ENCODE results near the gene WWOX. TPM values are rescaled to one million over a fixed set of nuclear protein-coding genes. Genes with fewer than 3 reads are reported as not detected.

WWOX gene
- total RNA-seq, 2 experiments from 2014 or later = 20.2 to 21.4 TPM

GRCh38 chr16:79101491-79101890, 1002.0 kb downstream of the WWOX start:
- no peaks in the 10 kb centered on the region for H3K36me3 Mint-ChIP-seq (ENCODE audit: low read depth)
- H3K27ac Mint-ChIP-seq = no peak overlapping the region
- no peaks in the 10 kb centered on the region for H3K27me3 Mint-ChIP-seq (ENCODE audit: low read depth)
- no peak for DNase-seq
- no peaks in the 10 kb centered on the region for H3K9me3 Mint-ChIP-seq
- H3K4me3 Mint-ChIP-seq = no peak overlapping the region
- peaks cover 8% of the 10 kb centered on the region for H3K4me1 Mint-ChIP-seq (ENCODE audit: low read depth)
- CTCF ChIA-PET = interaction anchor here (0.7 to 1.5 kb wide), 2 partner anchors 8 to 28 kb away, joined by 3 read pairs; no protein-coding TSS in a partner anchor
- intact Hi-C loops (cut with micrococcal nuclease) = no loop called here

- H3K27ac Mint-ChIP-seq = no peak overlapping the region
- no peak for DNase-seq
- intact Hi-C loops (cut with micrococcal nuclease) = no loop called here
- peaks cover 7% of the 10 kb centered on the region for H3K4me1 Mint-ChIP-seq (ENCODE audit: low read depth)
- no peak overlapping the region for H3K4me3 Mint-ChIP-seq
- no peaks in the 10 kb centered on the region for H3K9me3 Mint-ChIP-seq
- CTCF ChIA-PET = no interaction called here
- no peaks in the 10 kb centered on the region for H3K36me3 Mint-ChIP-seq (ENCODE audit: low read depth)
- no peaks in the 10 kb centered on the region for H3K27me3 Mint-ChIP-seq (ENCODE audit: low read depth)
Observed at GRCh38 chr16:79104567-79104966, 1005.1 kb downstream of the WWOX start.

DNA sequence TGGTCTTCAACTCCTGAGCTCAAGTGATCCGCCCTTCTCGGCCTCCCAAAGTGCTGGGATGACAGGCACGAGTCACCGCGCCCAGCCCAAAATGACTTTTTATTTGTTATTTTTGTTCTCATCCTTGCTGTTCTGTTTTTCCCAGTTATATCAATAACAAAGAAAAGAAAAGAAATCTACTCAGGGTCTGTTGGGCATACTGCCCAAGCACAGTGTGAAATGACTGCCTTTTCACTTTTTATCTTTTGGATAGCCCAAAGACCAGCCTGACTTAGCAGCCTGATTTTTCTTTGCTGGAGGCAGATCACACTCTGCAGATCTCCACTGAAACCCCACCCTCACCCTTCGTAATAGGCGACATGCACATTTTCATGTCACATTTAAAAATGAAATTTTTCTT, 1007.8 kb downstream of the WWOX start:
- Mint-ChIP-seq H3K27me3 (ENCODE audit: low read depth) (no peaks in the 10 kb centered on the region), H3K9me3 (no peaks in the 10 kb centered on the region), H3K4me3 (no peak overlapping the region), H3K4me1 (ENCODE audit: low read depth) (peaks cover under 1% of the 10 kb centered on the region), H3K36me3 (ENCODE audit: low read depth) (no peaks in the 10 kb centered on the region), H3K27ac (no peak overlapping the region)
- DNase-seq = no peak
- CTCF ChIA-PET = no interaction called here
- intact Hi-C loops (cut with micrococcal nuclease) = no loop called here

DNA sequence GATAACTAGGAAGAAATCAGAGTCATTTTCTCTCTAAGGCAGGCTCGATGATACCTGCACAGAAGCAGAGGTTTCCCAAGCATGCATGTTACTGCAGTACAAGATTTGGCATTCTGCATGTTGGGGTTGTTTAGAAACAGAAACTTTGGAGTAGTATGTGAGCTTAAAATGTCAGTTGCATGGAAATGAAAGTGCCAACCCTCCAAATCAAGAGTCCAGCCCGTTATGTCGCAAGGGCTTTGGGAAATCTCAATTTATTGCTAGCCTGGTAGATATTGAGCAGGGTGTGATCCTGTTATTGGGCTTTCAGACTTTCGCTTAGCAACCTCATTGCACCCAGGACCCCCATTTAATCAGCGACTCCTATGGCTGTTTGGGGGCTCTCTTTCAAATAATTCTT, 1010.3 kb downstream of the WWOX start:
- intact Hi-C loops (cut with micrococcal nuclease) = no loop called here
- no peaks in the 10 kb centered on the region for H3K9me3 Mint-ChIP-seq

GRCh38 chr16:79110242-79110641, 1010.8 kb downstream of the WWOX start:
- intact Hi-C loops (cut with micrococcal nuclease) = no loop called here
- Mint-ChIP-seq H3K4me3 (no peak overlapping the region), H3K4me1 (ENCODE audit: low read depth) (no peaks in the 10 kb centered on the region), H3K27me3 (ENCODE audit: low read depth) (no peaks in the 10 kb centered on the region), H3K36me3 (ENCODE audit: low read depth) (no peaks in the 10 kb centered on the region), H3K9me3 (no peaks in the 10 kb centered on the region), H3K27ac (no peak overlapping the region)
- CTCF ChIA-PET = no interaction called here
- no peak for DNase-seq

More for the DNA sequence above, 1010.3 kb downstream of the WWOX start:
- H3K27ac Mint-ChIP-seq = no peak overlapping the region
- H3K4me1 Mint-ChIP-seq (ENCODE audit: low read depth) = no peaks in the 10 kb centered on the region
- no peak for DNase-seq
- H3K36me3 Mint-ChIP-seq (ENCODE audit: low read depth) = no peaks in the 10 kb centered on the region
- H3K4me3 Mint-ChIP-seq = no peak overlapping the region
- CTCF ChIA-PET = interaction anchor here (0.6 kb wide), 1 partner anchor 478 kb away, joined by 3 read pairs; no protein-coding TSS in a partner anchor
- H3K27me3 Mint-ChIP-seq (ENCODE audit: low read depth) = no peaks in the 10 kb centered on the region

DNA sequence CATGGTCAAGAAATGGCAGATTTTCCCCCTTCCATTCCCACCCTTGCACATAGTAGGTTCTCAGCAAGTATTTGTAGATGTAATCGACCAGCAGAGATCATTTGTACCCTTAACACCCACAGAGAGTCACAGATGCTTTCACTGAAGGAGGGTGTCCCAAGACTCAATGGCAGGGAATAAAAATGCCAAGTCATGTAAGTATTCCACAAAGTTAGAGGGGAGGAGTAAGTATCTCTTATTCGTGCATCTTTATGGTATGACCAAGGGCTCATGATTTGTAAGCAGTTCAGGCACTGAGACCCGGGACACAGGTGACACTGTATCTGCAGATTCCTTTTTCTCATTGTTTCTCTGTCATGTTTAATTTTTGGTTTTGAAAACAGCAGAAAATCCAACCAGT, 1011.5 kb downstream of the WWOX start:
- no peaks in the 10 kb centered on the region for H3K9me3 Mint-ChIP-seq
- H3K27me3 Mint-ChIP-seq (ENCODE audit: low read depth) = no peaks in the 10 kb centered on the region
- H3K4me3 Mint-ChIP-seq = no peak overlapping the region

DNA sequence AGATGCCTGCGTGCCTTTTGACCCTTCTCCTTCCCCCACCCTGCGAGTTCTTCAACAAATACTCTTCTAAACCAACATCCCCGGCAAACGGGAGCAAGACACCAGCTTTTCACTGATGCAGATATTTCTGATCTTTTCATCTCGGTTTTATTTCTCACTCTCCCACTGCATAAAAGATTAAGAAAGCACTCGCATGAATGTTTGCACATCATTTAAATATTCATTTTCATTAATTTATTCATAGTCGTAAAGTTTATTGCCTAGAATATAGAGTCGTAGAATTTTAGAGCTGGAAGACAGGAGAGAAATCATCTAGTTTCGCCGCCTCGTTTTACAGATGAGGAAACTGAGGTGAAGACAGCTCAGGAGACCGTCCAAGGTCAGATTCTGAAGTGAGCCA, 1013.0 kb downstream of the WWOX start:
- no peaks in the 10 kb centered on the region for H3K27me3 Mint-ChIP-seq (ENCODE audit: low read depth)
- H3K9me3 Mint-ChIP-seq = no peaks in the 10 kb centered on the region
- no peaks in the 10 kb centered on the region for H3K36me3 Mint-ChIP-seq (ENCODE audit: low read depth)
- intact Hi-C loops (cut with micrococcal nuclease) = no loop called here
- H3K4me1 Mint-ChIP-seq (ENCODE audit: low read depth) = no peaks in the 10 kb centered on the region
- no peak overlapping the region for H3K27ac Mint-ChIP-seq
- H3K4me3 Mint-ChIP-seq = no peak overlapping the region
- DNase-seq = no peak
- CTCF ChIA-PET = no interaction called here

More for the DNA sequence above, 1011.5 kb downstream of the WWOX start:
- Mint-ChIP-seq H3K36me3 (ENCODE audit: low read depth) (no peaks in the 10 kb centered on the region), H3K4me1 (ENCODE audit: low read depth) (no peaks in the 10 kb centered on the region), H3K27ac (no peak overlapping the region)
- no peak for DNase-seq
- intact Hi-C loops (cut with micrococcal nuclease) = no loop called here
- CTCF ChIA-PET = no interaction called here

- Mint-ChIP-seq H3K4me3 (no peak overlapping the region), H3K9me3 (no peaks in the 10 kb centered on the region), H3K4me1 (ENCODE audit: low read depth) (no peaks in the 10 kb centered on the region), H3K27me3 (ENCODE audit: low read depth) (no peaks in the 10 kb centered on the region), H3K36me3 (ENCODE audit: low read depth) (no peaks in the 10 kb centered on the region), H3K27ac (no peak overlapping the region)
- intact Hi-C loops (cut with micrococcal nuclease) = no loop called here
- DNase-seq = no peak
- CTCF ChIA-PET = no interaction called here
Observed at GRCh38 chr16:79113826-79114225, 1014.4 kb downstream of the WWOX start.

DNA sequence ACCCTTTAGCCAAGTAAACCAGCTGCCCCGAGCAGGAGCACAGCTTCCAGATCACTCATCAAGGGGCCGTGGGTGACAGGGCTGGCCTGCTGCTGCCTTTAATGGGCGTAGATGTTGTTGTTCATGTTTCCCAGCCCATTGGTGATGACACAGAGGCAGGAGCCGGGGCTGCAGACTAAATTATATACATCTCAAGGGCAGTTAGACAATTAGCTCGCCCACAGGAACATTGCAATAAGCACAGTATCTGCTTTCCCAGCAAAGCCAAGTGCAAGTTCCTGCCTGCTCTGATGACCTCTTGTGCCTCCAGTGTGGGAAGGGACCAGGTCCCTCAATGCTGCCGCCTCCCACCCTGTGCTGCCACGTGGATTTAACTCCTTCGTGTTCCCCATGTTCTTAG, 1015.3 kb downstream of the WWOX start:
- H3K4me1 Mint-ChIP-seq (ENCODE audit: low read depth) = no peaks in the 10 kb centered on the region
- no peak overlapping the region for H3K27ac Mint-ChIP-seq
- intact Hi-C loops (cut with micrococcal nuclease) = no loop called here
- CTCF ChIA-PET = no interaction called here
- H3K9me3 Mint-ChIP-seq = no peaks in the 10 kb centered on the region
- no peaks in the 10 kb centered on the region for H3K27me3 Mint-ChIP-seq (ENCODE audit: low read depth)
- H3K36me3 Mint-ChIP-seq (ENCODE audit: low read depth) = no peaks in the 10 kb centered on the region
- DNase-seq = no peak
- no peak overlapping the region for H3K4me3 Mint-ChIP-seq

DNA sequence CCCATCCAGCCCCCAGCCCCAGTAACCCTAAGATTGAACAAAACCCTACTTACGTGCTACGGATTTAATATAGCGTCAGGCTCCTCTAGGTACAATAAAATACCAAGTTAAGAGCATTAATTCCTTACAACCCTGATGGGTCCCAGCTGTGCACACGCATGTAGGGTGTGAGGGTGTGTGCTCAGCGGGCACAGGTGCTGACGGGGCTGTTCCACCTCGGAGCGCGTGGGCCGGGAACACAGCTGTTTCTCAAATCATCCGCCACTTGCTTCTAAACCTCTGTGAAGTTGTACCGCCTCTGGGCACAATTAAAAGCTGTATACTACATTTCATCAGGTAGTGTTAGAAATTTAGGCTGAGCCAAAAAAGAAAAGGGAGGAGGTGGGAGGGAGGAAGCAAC, 1022.5 kb downstream of the WWOX start:
- Mint-ChIP-seq H3K27me3 (ENCODE audit: low read depth) (no peaks in the 10 kb centered on the region), H3K36me3 (ENCODE audit: low read depth) (no peaks in the 10 kb centered on the region), H3K4me1 (ENCODE audit: low read depth) (no peaks in the 10 kb centered on the region), H3K4me3 (no peak overlapping the region), H3K27ac (no peak overlapping the region), H3K9me3 (peaks cover 3% of the 10 kb centered on the region)
- no peak for DNase-seq
- intact Hi-C loops (cut with micrococcal nuclease) = no loop called here
- CTCF ChIA-PET = no interaction called here

GRCh38 chr16:79122343-79122742, 1022.9 kb downstream of the WWOX start:
- Mint-ChIP-seq H3K4me1 (ENCODE audit: low read depth) (no peaks in the 10 kb centered on the region), H3K27me3 (ENCODE audit: low read depth) (no peaks in the 10 kb centered on the region), H3K9me3 (peaks cover 3% of the 10 kb centered on the region), H3K36me3 (ENCODE audit: low read depth) (no peaks in the 10 kb centered on the region), H3K27ac (no peak overlapping the region), H3K4me3 (no peak overlapping the region)
- intact Hi-C loops (cut with micrococcal nuclease) = no loop called here
- DNase-seq = no peak
- CTCF ChIA-PET = no interaction called here

DNA sequence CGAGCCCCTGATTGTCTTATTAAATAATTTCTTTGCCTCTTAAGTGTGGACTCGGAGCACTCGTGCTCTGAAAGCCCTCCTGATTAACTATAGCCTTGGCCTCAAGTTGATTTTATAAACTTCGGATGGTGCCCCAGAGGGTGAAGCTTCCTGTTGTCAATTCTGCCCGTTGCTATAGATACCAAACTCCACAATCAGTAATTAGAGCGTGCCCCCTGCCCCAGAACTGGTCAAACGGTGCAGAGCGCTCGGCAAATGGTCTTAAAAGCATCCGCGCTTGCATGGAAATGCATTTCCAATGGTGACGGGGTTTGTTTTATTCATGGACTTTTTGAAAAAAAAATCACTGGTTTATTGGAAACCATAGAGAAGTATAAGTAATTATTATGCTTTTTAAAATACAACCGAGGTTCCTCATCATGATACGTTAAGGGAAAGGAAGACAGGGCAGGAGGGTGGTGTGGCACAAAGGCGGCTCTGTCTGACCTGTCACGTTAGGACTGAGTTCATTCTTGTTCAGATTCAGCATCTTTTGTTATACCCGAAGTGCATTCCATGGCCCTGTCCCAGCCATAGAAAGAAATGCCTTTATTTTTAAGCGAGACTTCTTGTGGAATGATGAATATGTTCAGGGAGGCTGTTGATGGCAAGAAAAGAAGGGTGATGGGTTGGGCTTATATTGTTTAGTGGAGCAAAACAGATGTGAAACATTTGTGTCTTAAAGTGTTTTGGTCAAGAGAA, 1024.7 kb downstream of the WWOX start:
- no peak for DNase-seq
- Mint-ChIP-seq H3K36me3 (ENCODE audit: low read depth) (no peaks in the 10 kb centered on the region), H3K27me3 (ENCODE audit: low read depth) (no peaks in the 10 kb centered on the region), H3K4me3 (no peak overlapping the region), H3K9me3 (peaks cover 3% of the 10 kb centered on the region), H3K27ac (no peak overlapping the region), H3K4me1 (ENCODE audit: low read depth) (no peaks in the 10 kb centered on the region)
- CTCF ChIA-PET = interaction anchor here (0.6 kb wide), 1 partner anchor 170 kb away, joined by 3 read pairs; no protein-coding TSS in a partner anchor
- intact Hi-C loops (cut with micrococcal nuclease) = no loop called here

GRCh38 chr16:79127766-79128165, 1028.3 kb downstream of the WWOX start:
- no peaks in the 10 kb centered on the region for H3K4me1 Mint-ChIP-seq (ENCODE audit: low read depth)
- H3K9me3 Mint-ChIP-seq = no peaks in the 10 kb centered on the region
- DNase-seq = no peak
- intact Hi-C loops (cut with micrococcal nuclease) = no loop called here
- H3K27ac Mint-ChIP-seq = no peak overlapping the region
- H3K36me3 Mint-ChIP-seq (ENCODE audit: low read depth) = no peaks in the 10 kb centered on the region
- CTCF ChIA-PET = interaction anchor here (0.7 kb wide), 1 partner anchor 25 kb away, joined by 3 read pairs; no protein-coding TSS in a partner anchor
- no peaks in the 10 kb centered on the region for H3K27me3 Mint-ChIP-seq (ENCODE audit: low read depth)
- H3K4me3 Mint-ChIP-seq = no peak overlapping the region
